HS-5 (cell line): Measurements from ENCODE around the gene CNOT3.

ENCODE experiments used
- DNase-seq: peaks from one replicate; pipeline ENCODE4 v3.0.0-alpha.2; 2012; ENCODE audit warnings: low read depth

CNOT3 gene

GRCh38 chr19:54149021-54149812, 11.7 kb downstream of the CNOT3 start:
- no peak for DNase-seq

- no peak for DNase-seq
Observed at GRCh38 chr19:54151362-54152035, 13.9 kb downstream of the CNOT3 start.

- DNase-seq = no peak
Observed at GRCh38 chr19:54152267-54152666, 14.7 kb downstream of the CNOT3 start.

- DNase-seq = no peak
Observed at GRCh38 chr19:54152878-54153524, 15.4 kb downstream of the CNOT3 start.

- no peak for DNase-seq
Observed at GRCh38 chr19:54153731-54154326, 16.3 kb downstream of the CNOT3 start.

- no peak for DNase-seq
Observed at GRCh38 chr19:54154603-54155345, 17.2 kb downstream of the CNOT3 start.

GRCh38 chr19:54155694-54156093, 18.1 kb downstream of the CNOT3 start:
- no peak for DNase-seq

- no peak for DNase-seq
Observed at GRCh38 chr19:54156490-54156889, 18.9 kb downstream of the CNOT3 start.

GRCh38 chr19:54156953-54157352, 19.4 kb downstream of the CNOT3 start:
- DNase-seq = no peak

- DNase-seq = no peak
Observed at GRCh38 chr19:54158812-54159351, 21.3 kb downstream of the CNOT3 start.

- DNase-seq = peak; percentile 99
Observed at GRCh38 chr19:54159352-54160181, 22.0 kb downstream of the CNOT3 start, which contains the start of gene LENG1. LENG1 (minus strand) TSS chr19:54159721; CDS start chr19:54159695, 26 bp downstream.

- no peak for DNase-seq
Observed at GRCh38 chr19:54160182-54160811, 22.7 kb downstream of the CNOT3 start.

- no peak for DNase-seq
Observed at GRCh38 chr19:54160854-54161253, 23.3 kb downstream of the CNOT3 start.

GRCh38 chr19:54162241-54162805, 24.8 kb downstream of the CNOT3 start:
- no peak for DNase-seq

GRCh38 chr19:54162884-54163283, 25.3 kb downstream of the CNOT3 start:
- no peak for DNase-seq

GRCh38 chr19:54164369-54165068, 27.0 kb downstream of the CNOT3 start:
- DNase-seq = no peak

GRCh38 chr19:54165222-54165621, 27.7 kb downstream of the CNOT3 start:
- DNase-seq = no peak

- peak; percentile 55 for DNase-seq
Observed at GRCh38 chr19:54168174-54168917, 30.8 kb downstream of the CNOT3 start.
